ENCODE data around the gene ANKS6. TPM values are rescaled to one million over a fixed set of nuclear protein-coding genes. Genes with fewer than 3 reads are reported as not detected.
A peak's percentile ranks its signal among the peaks of the same experiment; 100 is the strongest.

The ANKS6 gene
- total and polyA plus RNA-seq, 9 of the 15 experiments (the other 6 are each of a cell fraction or from before 2014, with no cell fraction given): 9.9 to 74.5 (median 36.9) TPM

DNA sequence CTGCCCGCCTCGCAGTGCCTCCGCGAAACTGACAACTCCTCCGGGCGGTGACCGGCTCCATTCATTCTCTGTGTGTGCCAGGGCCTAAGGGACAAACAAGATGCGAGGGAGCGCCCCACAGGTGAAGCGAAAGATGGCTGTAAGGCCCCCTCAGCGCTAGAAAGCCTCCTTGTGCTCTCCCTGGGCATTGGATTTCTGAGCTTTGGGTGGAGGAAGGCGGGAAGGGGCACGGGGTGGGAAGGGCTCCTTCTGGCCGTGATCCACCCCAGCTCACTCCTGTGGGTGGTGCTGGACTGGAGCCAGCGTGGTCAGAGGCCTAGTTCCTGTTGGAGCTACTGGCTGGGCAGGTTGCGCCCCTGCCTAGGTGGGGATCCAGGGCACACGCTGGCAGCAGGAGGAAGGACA, 12.1 kb upstream of the ANKS6 start (continued):
- TF ChIP-seq, protein P1, sequence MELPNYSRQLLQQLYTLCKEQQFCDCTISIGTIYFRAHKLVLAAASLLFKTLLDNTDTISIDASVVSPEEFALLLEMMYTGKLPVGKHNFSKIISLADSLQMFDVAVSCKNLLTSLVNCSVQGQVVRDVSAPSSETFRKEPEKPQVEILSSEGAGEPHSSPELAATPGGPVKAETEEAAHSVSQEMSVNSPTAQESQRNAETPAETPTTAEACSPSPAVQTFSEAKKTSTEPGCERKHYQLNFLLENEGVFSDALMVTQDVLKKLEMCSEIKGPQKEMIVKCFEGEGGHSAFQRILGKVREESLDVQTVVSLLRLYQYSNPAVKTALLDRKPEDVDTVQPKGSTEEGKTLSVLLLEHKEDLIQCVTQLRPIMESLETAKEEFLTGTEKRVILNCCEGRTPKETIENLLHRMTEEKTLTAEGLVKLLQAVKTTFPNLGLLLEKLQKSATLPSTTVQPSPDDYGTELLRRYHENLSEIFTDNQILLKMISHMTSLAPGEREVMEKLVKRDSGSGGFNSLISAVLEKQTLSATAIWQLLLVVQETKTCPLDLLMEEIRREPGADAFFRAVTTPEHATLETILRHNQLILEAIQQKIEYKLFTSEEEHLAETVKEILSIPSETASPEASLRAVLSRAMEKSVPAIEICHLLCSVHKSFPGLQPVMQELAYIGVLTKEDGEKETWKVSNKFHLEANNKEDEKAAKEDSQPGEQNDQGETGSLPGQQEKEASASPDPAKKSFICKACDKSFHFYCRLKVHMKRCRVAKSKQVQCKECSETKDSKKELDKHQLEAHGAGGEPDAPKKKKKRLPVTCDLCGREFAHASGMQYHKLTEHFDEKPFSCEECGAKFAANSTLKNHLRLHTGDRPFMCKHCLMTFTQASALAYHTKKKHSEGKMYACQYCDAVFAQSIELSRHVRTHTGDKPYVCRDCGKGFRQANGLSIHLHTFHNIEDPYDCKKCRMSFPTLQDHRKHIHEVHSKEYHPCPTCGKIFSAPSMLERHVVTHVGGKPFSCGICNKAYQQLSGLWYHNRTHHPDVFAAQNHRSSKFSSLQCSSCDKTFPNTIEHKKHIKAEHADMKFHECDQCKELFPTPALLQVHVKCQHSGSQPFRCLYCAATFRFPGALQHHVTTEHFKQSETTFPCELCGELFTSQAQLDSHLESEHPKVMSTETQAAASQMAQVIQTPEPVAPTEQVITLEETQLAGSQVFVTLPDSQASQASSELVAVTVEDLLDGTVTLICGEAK (IDR thresholded peaks at IDR 0.05): no peak
- TF ChIP-seq, protein P1 (CRISPR knock-in tag; IDR thresholded peaks at IDR 0.05): no peak
- TF ChIP-seq ZNF766 (CRISPR knock-in tag; conservative IDR thresholded peaks at IDR 0.05) (no peak), NFIC (IDR thresholded peaks at IDR 0.05) (peak; percentile 93), POLR2G (IDR thresholded peaks at IDR 0.05; ENCODE audit: low read depth, low read length) (peak; percentile 39; the same call in 1 of the 2 replicates), GTF2F1 (IDR thresholded peaks at IDR 0.05; ENCODE audit: low read depth, low read length) (no peak), UBTF (IDR thresholded peaks at IDR 0.05; ENCODE audit: borderline replicate concordance in 1 of 2, low read depth in 2 of 2, low read length in 2 of 2) (no peak), HIVEP1 (CRISPR knock-in tag; IDR thresholded peaks at IDR 0.05) (no peak), TRIM24 (IDR thresholded peaks at IDR 0.05) (no peak), MAFK (IDR thresholded peaks at IDR 0.05; ENCODE audit: low read length) (no peak), MLLT1 (IDR thresholded peaks at IDR 0.05) (no peak), RBM22 (IDR thresholded peaks at IDR 0.05; ENCODE audit: low read depth, low read length, poor library complexity, severe bottlenecking) (no peak), ARID1B (IDR thresholded peaks at IDR 0.05) (0 out of 2 replicates have a peak, but pooled peaks have one; percentile 11), BACH1 (tag; IDR thresholded peaks at IDR 0.05) (no peak), ZNF77 (CRISPR knock-in tag; IDR thresholded peaks at IDR 0.05) (no peak), ZBTB9 (CRISPR knock-in tag; IDR thresholded peaks at IDR 0.05) (no peak)

Data from K562 (cell line).